SK-N-SH (cell line): Measurements from ENCODE around the gene L3MBTL1. TPM values are rescaled to one million over a fixed set of nuclear protein-coding genes. Genes with fewer than 3 reads are reported as not detected.
A peak's percentile ranks its signal among the peaks of the same experiment; 100 is the strongest.

Experiments
- CTCF ChIA-PET: fragments of 300-600, 350-600 bp; formaldehyde crosslinking; extraction: SDS; loops from one replicate; lab custom pipeline; 2021; lab: Yijun Ruan, JAX
- POLR2A ChIA-PET: fragments of 350-600 bp; sonication (Branson Sonifier 250); formaldehyde crosslinking; extraction: SDS; loops from one replicate; lab custom pipeline; 2020; ENCODE audit warnings: antibody characterized with exemption, inconsistent platforms; lab: Yijun Ruan, JAX
- DNase-seq: peaks from one replicate; pipeline ENCODE4 v3.0.0; 2012
- H2AFZ ChIP-seq: fragments of 200-600 bp; sonication (generic); 2 replicates; pipeline ENCODE4 v1.8.1; 2016; ENCODE audit warnings: antibody characterized with exemption, mild to moderate bottlenecking, low read depth
- H3F3A ChIP-seq: fragments of 200-600 bp; sonication (generic); replicated peaks from 2 replicates; pipeline ENCODE3; 2016; ENCODE audit warnings: antibody characterized with exemption, mild to moderate bottlenecking; ENCODE audit not compliant: insufficient read depth
- H3K27ac ChIP-seq, 2 experiments: fragments of 200-500 bp in 1 of 2; fragments of 200-600 bp in 1 of 2; sonication (Bioruptor generic) in 1 of 2; sonication (generic), shearing (Covaris generic) in 1 of 2; 2 replicates each; pipeline versions ENCODE4 v1.5.1 to v1.6.1; 2014 to 2016; ENCODE audit warnings: low read depth in 2 of 2, inconsistent platforms in 1 of 2, low read length in 1 of 2, mild to moderate bottlenecking in 1 of 2, mixed read lengths in 1 of 2
- H3K27me3 ChIP-seq: fragments of 200-600 bp; sonication (generic), shearing (Covaris generic); 2 replicates; pipeline ENCODE4 v1.6.1; 2016; ENCODE audit warnings: mixed run types; ENCODE audit not compliant: insufficient read depth
- H3K36me3 ChIP-seq, 2 experiments: fragments of 200-500 bp in 1 of 2; fragments of 200-600 bp in 1 of 2; sonication (Bioruptor generic) in 1 of 2; sonication (generic) in 1 of 2; replicated peaks in 1 of 2; 2 replicates each; pipeline versions ENCODE3 to v1.5.1; 2014 to 2016; ENCODE audit warnings: low read length in 1 of 2, mild to moderate bottlenecking in 1 of 2; ENCODE audit not compliant: insufficient read depth in 2 of 2, control insufficient read depth in 1 of 2
- H3K4me1 ChIP-seq, 2 experiments: fragments of 200-500 bp in 1 of 2; fragments of 200-600 bp in 1 of 2; sonication (Bioruptor generic) in 1 of 2; sonication (generic), shearing (Covaris generic) in 1 of 2; 2 replicates each; pipeline versions ENCODE4 v1.5.1 to v1.6.1; 2014 to 2016; ENCODE audit warnings: low read depth in 1 of 2, low read length in 1 of 2, mixed run types in 1 of 2; ENCODE audit not compliant: insufficient read depth in 2 of 2, control insufficient read depth in 1 of 2
- H3K4me2 ChIP-seq: fragments of 200-600 bp; sonication (generic), shearing (Covaris generic); 2 replicates; pipeline ENCODE4 v1.6.1; 2017; ENCODE audit warnings: mixed run types
- H3K4me3 ChIP-seq, 2 experiments: fragments of 200-500 bp in 1 of 2; fragments of 200-600 bp in 1 of 2; sonication (Bioruptor generic) in 1 of 2; sonication (generic), shearing (Covaris generic) in 1 of 2; 2 replicates each; pipeline versions ENCODE4 v1.5.1 to v1.8.1; 2014 to 2016; ENCODE audit warnings: low read depth in 2 of 2, inconsistent platforms in 1 of 2, low read length in 1 of 2, mild to moderate bottlenecking in 1 of 2, mixed read lengths in 1 of 2, moderate library complexity in 1 of 2
- H3K79me2 ChIP-seq: fragments of 200-600 bp; sonication (generic); 2 replicates; pipeline ENCODE4 v1.8.1; 2017; ENCODE audit warnings: mild to moderate bottlenecking; ENCODE audit not compliant: insufficient read depth
- H3K9ac ChIP-seq: fragments of 200-600 bp; sonication (generic); 2 replicates; pipeline ENCODE4 v1.6.1; 2017; ENCODE audit warnings: mixed run types
- H3K9me2 ChIP-seq: fragments of 200-600 bp; sonication (generic); 2 replicates; pipeline ENCODE4 v1.6.1; 2017; ENCODE audit warnings: mixed run types
- H3K9me3 ChIP-seq: fragments of 200-600 bp; sonication (generic); 2 replicates; pipeline ENCODE4 v1.6.1; 2017; ENCODE audit warnings: mixed run types, mild to moderate bottlenecking, moderate library complexity
- H4K20me1 ChIP-seq: fragments of 200-600 bp; sonication (generic); 2 replicates; pipeline ENCODE4 v1.6.1; 2017; ENCODE audit warnings: mild to moderate bottlenecking, mixed run types; ENCODE audit not compliant: insufficient read depth
- CHD2 ChIP-seq: fragments of 150-350 bp; IDR thresholded peaks from 2 replicates; pipeline ENCODE4 v1.6.1; 2018; ENCODE audit warnings: low read length; ENCODE audit not compliant: partially characterized antibody
- EP300 ChIP-seq, 2 experiments: IDR thresholded peaks; 2 replicates each; pipeline versions ENCODE4 v1.4.0 to v1.6.1; 2012; ENCODE audit warnings: borderline replicate concordance in 1 of 2, low read depth in 1 of 2, low read length in 1 of 2
- EZH2phosphoT487 ChIP-seq: fragments of 200-600 bp; sonication (generic); IDR thresholded peaks from 2 replicates; pipeline ENCODE4 v1.6.1; 2017; ENCODE audit warnings: low read depth, mixed run types, mild to moderate bottlenecking, antibody characterized with exemption, moderate library complexity, borderline replicate concordance
- FOSL2 ChIP-seq: IDR thresholded peaks from 2 replicates; pipeline ENCODE4 v1.4.0; 2012; ENCODE audit warnings: low read depth, mild to moderate bottlenecking, moderate library complexity, borderline replicate concordance
- JUND ChIP-seq: IDR thresholded peaks from 2 replicates; pipeline ENCODE4 v1.4.0; 2012
- MXI1 ChIP-seq: IDR thresholded peaks from 2 replicates; pipeline ENCODE4 v1.6.1; 2012; ENCODE audit warnings: mild to moderate bottlenecking, low read depth, low read length, improper control_type of control experiment
- NFIC ChIP-seq: IDR thresholded peaks from 2 replicates; pipeline ENCODE4 v1.4.0; 2012; ENCODE audit warnings: borderline replicate concordance
- NRF1 ChIP-seq: IDR thresholded peaks from 2 replicates; pipeline ENCODE4 v1.6.1; 2012; ENCODE audit warnings: low read depth, mild to moderate bottlenecking, low read length
- POLR2AphosphoS5 ChIP-seq: IDR thresholded peaks from 2 replicates; pipeline ENCODE4 v1.6.1; 2012; ENCODE audit warnings: low read depth, low read length
- RAD21 ChIP-seq: IDR thresholded peaks from 2 replicates; pipeline ENCODE4 v1.6.1; 2012; ENCODE audit warnings: mild to moderate bottlenecking, low read length
- RCOR1 ChIP-seq: fragments of 150-350 bp; IDR thresholded peaks from 2 replicates; pipeline ENCODE4 v1.6.1; 2017; ENCODE audit warnings: antibody characterized with exemption, low read length
- RFX5 ChIP-seq: IDR thresholded peaks from 2 replicates; pipeline ENCODE4 v1.6.1; 2012; ENCODE audit warnings: mild to moderate bottlenecking, improper control_type of control experiment, low read length
- SIN3A ChIP-seq: IDR thresholded peaks from 2 replicates; pipeline ENCODE4 v1.6.1; 2012; ENCODE audit warnings: low read depth, mild to moderate bottlenecking, low read length, moderate library complexity, borderline replicate concordance
- TCF12 ChIP-seq: IDR thresholded peaks from 2 replicates; pipeline ENCODE4 v1.4.0; 2012
- TEAD4 ChIP-seq: IDR thresholded peaks from 2 replicates; pipeline ENCODE4 v1.4.0; 2012; ENCODE audit warnings: mild to moderate bottlenecking, borderline replicate concordance; ENCODE audit not compliant: insufficient read depth
- YY1 ChIP-seq: IDR thresholded peaks from 2 replicates; pipeline ENCODE4 v1.4.0; 2012; ENCODE audit warnings: low read depth, mild to moderate bottlenecking
- WGBS: methylation state at CpG from one replicate; pipeline ENCODE4 v1.1.6; 2017; ENCODE audit warnings: low lambda C conversion rate; 5-methylcytosine and 5-hydroxymethylcytosine counted together
- polyA plus RNA-seq, 3 experiments: library from polyadenylated mRNA; depleted of rRNA; stranded (reverse); fragments of >200 nt; gene quantifications; 2 replicates each; pipeline ENCODE4 v1.2.3, GENCODE V29; 2012
- TF ChIP-seq, protein P1 (sequence below): IDR thresholded peaks from 2 replicates; pipeline ENCODE4 v1.4.0; 2012; ENCODE audit warnings: low read depth, borderline replicate concordance
- TF ChIP-seq, protein P2 (sequence below): IDR thresholded peaks from 2 replicates; pipeline ENCODE4 v1.4.0; 2012; ENCODE audit warnings: low read depth, borderline replicate concordance
- TF ChIP-seq, protein P3 (sequence below): IDR thresholded peaks from 2 replicates; pipeline ENCODE4; 2012
- TF ChIP-seq, protein P4 (sequence below): IDR thresholded peaks from 2 replicates; pipeline ENCODE4 v1.4.0; 2012; ENCODE audit warnings: low read depth

L3MBTL1 gene
- polyA plus RNA-seq, 1 of the 3 experiments (the other 2 are of a cell fraction), result 8.9 TPM

DNA sequence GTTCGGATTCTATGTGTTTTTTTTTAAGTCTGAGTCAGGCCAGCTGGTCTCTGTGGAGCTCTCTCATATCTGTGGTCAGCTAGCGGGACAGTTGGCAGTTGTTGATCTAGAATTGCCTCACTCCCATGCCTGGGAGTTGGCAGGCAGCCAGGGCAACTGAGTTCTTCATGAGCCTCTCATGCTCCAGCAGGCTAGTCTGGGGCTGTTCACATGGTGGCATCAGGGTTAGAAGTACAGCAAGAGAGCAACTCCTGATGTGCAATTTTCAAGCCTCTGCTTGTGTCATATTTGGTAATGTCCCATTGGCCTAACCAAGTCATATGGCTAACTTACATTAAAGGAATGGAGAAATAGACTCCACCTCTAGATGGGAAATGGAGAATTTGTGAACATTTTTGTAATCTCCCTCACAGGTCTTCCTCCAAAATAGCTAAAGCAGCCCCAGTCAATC is 76.5 kb downstream of the L3MBTL1 start:
- Histone ChIP-seq H3K79me2 (no peaks in the 10 kb centered on the region), H3K9ac (no peak overlapping the region), H3K9me2 (no peaks in the 10 kb centered on the region), H3K9me3 (no peaks in the 10 kb centered on the region), H3F3A (peaks cover 3% of the 10 kb centered on the region), H3K36me3 (no peaks in the 10 kb centered on the region), H3K4me2 (no peak overlapping the region), H3K27me3 (no peaks in the 10 kb centered on the region), H2AFZ (no peak overlapping the region), H3K4me3 (no peak overlapping the region), H3K27ac (peak overlapping the region in 1 of 2 experiments; percentile 50; a peak in 2 of 4 replicates), H3K4me1 (no peaks in the 10 kb centered on the region; a peak in 1 of 4 replicates), H4K20me1 (no peaks in the 10 kb centered on the region)
- ChIA-PET CTCF (interaction anchor here (1.1 to 1.4 kb wide), 3 partner anchors 8 to 108 kb away, joined by 4 to 6 read pairs (median 5); no protein-coding TSS in a partner anchor), POLR2A (no interaction called here)
- WGBS, result 52% methylated on average over 2 of the region's 2 CpGs
- no peak for TF ChIP-seq NRF1
- TF ChIP-seq, protein P1, sequence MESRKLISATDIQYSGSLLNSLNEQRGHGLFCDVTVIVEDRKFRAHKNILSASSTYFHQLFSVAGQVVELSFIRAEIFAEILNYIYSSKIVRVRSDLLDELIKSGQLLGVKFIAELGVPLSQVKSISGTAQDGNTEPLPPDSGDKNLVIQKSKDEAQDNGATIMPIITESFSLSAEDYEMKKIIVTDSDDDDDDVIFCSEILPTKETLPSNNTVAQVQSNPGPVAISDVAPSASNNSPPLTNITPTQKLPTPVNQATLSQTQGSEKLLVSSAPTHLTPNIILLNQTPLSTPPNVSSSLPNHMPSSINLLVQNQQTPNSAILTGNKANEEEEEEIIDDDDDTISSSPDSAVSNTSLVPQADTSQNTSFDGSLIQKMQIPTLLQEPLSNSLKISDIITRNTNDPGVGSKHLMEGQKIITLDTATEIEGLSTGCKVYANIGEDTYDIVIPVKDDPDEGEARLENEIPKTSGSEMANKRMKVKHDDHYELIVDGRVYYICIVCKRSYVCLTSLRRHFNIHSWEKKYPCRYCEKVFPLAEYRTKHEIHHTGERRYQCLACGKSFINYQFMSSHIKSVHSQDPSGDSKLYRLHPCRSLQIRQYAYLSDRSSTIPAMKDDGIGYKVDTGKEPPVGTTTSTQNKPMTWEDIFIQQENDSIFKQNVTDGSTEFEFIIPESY, result no peak
- TF ChIP-seq NFIC, result peak; percentile 91
- no peak for TF ChIP-seq CHD2
- TF ChIP-seq EZH2phosphoT487, result no peak
- TF ChIP-seq TCF12, result peak; percentile 70
- TF ChIP-seq, protein P2, sequence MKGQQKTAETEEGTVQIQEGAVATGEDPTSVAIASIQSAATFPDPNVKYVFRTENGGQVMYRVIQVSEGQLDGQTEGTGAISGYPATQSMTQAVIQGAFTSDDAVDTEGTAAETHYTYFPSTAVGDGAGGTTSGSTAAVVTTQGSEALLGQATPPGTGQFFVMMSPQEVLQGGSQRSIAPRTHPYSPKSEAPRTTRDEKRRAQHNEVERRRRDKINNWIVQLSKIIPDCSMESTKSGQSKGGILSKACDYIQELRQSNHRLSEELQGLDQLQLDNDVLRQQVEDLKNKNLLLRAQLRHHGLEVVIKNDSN, result no peak
- TF ChIP-seq RCOR1, result no peak
- TF ChIP-seq, protein P3, sequence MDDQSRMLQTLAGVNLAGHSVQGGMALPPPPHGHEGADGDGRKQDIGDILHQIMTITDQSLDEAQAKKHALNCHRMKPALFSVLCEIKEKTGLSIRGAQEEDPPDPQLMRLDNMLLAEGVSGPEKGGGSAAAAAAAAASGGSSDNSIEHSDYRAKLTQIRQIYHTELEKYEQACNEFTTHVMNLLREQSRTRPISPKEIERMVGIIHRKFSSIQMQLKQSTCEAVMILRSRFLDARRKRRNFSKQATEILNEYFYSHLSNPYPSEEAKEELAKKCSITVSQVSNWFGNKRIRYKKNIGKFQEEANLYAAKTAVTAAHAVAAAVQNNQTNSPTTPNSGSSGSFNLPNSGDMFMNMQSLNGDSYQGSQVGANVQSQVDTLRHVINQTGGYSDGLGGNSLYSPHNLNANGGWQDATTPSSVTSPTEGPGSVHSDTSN, result peak; percentile 41
- TF ChIP-seq EP300 (IDR thresholded peaks at IDR 0.05; ENCODE audit: borderline replicate concordance in 1 of 2, low read depth in 1 of 2, low read length in 1 of 2), result no peak
- TF ChIP-seq RFX5, result no peak
- TF ChIP-seq MXI1, result no peak
- no peak for TF ChIP-seq POLR2AphosphoS5
- TF ChIP-seq, protein P4, sequence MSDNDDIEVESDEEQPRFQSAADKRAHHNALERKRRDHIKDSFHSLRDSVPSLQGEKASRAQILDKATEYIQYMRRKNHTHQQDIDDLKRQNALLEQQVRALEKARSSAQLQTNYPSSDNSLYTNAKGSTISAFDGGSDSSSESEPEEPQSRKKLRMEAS, result 0 out of 2 replicates have a peak, but pooled peaks have one; percentile 51
- no peak for TF ChIP-seq TEAD4
- TF ChIP-seq SIN3A, result no peak
- TF ChIP-seq JUND, result 0 out of 2 replicates have a peak, but pooled peaks have one; percentile 20
- no peak for TF ChIP-seq RAD21
- TF ChIP-seq YY1, result no peak
- TF ChIP-seq FOSL2, result peak; percentile 51; the same call in 1 of the 2 replicates
- DNase-seq, result no peak
